HG03095 (cell line): ENCODE results near the gene PASK.
"Not testable (repeated sequence)": the region's sequence is repeated elsewhere in the genome, so short reads cannot be mapped to it uniquely, and the experiment has no call there.

Source experiments
- ATAC-seq: cut with Tn5 transposase; IDR thresholded peaks from one replicate; pipeline ENCODE4 v1.9.1; 2021; ENCODE audit warnings: moderate library complexity; ENCODE audit not compliant: unreplicated experiment

Gene PASK

DNA sequence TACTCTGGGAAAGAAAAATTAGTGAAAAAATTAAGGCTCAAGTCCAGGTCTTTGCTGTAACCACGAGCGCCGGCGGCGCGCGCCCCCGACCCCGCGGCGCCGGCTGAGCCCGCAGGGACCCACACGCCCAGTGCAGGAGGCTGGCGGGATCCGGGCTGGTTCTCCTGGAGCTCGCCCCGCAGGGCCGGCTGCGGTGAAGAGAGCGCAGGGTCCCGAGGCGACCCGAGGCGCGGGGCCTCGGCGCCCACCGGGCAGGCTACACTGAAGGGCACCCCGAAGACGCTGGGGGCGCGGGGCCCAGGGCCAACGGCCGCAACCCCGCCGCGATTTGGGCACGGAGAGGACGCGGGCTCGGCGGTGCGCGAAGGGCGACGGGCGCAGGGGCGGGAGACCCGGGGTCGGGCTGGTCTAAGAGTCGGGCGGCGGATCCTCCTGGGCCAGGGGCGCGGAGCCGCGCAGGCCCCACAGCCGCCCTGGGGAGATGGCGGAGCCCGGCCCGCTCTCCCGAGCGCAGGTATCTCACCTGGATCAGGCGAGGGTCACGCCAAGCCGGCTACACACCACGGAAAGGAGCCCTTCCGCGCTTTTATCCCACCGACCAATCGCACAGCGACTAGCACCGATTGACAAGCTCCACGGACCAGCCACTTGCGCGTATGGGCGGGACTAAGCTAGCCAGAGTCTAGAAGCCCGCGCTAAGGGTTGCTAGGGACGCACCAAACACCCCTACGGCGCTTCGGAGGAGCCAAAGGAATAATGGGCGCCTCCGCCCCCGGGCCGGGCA lies at the start of gene PASK:
Gene PASK, minus strand, starts transcription at position 582 of the 784 bp plus-strand sequence. CDS start 6,440 bp downstream, outside the sequence.
- peak; percentile 71 for ATAC-seq

DNA sequence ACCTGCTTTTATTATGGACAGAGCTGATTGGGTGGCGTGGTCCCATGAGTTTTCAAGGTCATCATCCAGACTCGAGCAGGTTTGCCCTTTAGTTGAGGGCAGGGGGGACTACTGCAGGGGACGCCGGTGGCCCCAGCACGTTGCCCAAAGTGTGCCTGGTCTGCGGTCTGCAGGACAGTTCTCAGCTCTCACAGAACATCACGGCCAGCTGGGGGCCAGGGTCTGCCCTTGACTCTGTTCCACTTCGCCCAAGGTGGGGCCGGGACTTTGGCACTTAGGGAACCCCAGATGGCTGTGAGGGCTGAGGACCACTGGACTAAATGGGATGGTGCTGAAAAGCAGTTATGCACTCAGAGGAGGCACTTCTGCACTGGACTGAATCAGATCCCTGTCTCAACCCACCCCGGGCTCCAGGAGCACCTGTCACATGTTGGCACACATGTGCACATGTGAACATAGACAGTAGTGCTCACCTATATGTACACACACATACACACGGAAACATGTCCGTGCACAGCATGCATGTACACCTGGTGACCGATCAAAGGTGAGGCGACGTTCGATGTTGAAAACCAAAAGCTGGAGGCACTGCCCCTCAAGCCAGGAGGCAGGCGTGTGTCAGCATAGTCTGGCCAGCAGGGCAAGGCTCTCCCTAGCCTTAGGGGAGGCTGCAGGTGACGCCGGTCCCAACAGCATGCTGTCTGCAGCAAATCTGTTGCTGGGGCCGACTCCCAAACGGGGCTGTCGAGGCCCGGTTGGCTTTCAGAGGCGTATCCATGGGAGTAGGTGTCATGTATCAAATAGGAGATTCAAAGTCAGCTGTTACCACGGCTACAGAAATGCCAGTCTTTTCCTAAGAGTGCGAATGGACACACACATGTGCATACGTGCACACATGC lies 49.4 kb upstream of the PASK start:
- ATAC-seq: no peak

DNA sequence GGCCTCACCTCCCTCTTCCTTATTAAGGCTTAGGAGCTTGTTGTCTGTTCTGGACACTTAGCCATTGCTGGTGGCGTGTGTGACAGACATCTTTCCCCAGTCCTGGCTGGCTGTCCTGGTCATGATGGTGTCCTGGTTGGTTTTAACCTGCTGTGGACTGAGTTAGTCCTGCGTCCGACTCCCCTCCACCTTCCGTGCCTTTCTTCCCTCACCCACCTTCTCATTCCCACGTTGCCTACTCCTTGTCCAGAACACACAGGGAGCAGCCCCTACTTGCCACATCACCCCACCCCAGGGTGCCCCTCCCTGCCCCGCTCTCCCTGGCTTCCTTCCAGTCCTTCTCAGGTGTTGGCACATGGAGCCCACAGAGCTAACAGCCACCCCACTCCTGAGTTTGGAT lies 48.7 kb upstream of the PASK start:
- no peak for ATAC-seq

DNA sequence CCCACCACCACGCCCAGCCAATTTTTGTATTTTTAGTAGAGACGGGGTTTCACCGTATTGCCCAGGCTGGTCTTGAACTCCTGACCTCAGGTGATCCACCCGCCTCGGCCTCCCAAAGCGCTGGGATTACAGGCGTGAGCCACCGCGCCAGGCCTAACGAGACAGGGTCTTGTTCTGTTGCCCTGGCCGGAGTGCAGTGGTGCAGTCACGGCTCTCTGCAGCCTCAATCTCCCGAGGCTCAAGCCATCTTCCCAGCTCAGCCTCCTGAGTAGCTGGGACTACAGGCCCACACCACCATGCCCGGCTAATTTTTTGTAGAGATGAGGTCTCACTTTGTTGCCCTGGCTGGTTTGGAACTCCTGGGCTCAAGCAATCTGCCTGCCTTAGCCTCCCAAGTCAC lies 48.0 kb upstream of the PASK start:
- ATAC-seq: not testable (repeated sequence)

DNA sequence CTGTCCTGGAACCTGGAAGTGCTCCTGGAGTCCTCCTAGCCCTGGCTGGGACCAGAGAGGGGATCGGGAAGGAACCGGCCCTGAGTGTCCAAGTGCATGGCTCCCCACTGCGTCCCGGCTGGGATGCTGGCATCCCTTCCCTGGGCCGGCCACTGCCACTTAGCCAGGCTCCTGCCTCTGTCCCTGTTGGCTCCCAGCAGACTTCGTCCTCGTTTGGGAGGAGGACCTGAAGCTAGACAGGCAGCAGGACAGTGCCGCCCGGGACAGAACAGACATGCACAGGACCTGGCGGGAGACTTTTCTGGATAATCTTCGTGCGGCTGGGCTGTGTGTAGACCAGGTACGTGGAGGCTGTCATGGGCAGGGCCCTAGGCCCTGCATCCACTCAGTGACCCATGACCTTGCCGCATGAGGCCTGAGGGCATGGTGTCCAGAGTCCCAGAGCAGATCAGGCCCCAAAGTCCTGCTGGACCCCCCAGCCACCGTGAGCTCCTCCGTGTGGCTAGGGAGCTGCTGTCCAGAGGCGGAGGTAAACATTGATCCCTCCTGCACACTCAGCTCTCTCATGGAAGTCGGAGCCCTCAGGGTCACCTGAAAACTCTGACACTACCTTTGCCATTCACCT lies 46.3 kb upstream of the PASK start:
- ATAC-seq: no peak

DNA sequence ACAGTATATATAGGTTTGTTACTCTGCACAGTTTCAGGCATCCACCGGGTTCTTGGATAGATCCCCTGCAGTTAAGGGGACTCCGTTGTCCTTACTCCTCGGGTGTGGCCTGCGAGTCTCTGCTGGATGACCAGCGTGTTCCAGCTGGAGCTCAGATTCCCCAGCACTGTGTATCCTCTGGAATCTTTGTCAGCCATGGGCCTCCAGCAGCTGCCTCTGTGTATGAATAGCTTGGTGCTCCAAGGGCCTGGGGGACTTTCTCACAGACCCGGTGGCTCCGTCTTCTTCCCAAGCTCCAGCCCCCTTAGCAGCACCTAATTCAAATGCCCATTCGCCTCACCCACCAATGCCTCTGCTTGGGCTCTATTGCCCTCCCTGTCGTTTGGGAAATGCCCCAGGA lies 45.5 kb upstream of the PASK start:
- ATAC-seq: no peak

DNA sequence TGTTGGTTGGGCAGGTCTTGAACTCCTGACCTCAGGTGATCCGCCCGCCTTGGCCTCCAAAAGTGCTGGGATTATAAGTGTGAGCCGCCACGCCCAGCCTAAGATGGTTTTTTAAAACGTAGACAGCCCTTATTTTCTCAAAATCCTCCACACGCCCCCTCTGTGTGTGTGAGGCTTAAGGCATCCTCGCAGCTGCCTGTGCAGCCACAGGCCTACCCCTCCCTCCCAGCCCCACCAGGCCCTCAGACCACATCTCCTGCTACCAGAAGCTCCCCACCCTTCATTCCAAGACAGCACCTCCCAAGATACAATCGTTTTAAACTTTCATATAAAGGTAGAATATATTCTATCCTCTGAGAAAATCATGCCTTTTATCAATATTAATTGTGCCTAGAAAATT lies 44.0 kb upstream of the PASK start:
- ATAC-seq: no peak

DNA sequence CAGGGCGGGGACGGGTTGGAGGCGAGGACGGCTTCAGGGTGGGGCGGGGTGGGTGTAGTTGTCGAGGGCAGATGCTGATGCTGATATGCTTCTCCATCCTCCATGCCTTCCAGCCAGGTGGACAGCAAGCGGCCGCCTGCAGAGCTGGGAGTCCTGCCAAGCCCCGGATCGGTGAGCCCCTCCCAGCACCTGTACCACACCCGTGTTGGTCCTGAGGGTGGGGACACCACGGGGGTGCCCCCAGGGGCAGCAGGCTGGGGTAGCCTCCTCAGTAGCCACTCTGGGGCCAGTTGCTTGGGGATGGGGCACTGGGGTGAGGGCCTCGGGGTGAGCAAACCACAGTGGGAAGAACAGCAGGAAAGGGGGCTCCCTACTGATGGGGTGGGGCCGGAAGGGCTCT lies 41.8 kb upstream of the PASK start:
- ATAC-seq: no peak

DNA sequence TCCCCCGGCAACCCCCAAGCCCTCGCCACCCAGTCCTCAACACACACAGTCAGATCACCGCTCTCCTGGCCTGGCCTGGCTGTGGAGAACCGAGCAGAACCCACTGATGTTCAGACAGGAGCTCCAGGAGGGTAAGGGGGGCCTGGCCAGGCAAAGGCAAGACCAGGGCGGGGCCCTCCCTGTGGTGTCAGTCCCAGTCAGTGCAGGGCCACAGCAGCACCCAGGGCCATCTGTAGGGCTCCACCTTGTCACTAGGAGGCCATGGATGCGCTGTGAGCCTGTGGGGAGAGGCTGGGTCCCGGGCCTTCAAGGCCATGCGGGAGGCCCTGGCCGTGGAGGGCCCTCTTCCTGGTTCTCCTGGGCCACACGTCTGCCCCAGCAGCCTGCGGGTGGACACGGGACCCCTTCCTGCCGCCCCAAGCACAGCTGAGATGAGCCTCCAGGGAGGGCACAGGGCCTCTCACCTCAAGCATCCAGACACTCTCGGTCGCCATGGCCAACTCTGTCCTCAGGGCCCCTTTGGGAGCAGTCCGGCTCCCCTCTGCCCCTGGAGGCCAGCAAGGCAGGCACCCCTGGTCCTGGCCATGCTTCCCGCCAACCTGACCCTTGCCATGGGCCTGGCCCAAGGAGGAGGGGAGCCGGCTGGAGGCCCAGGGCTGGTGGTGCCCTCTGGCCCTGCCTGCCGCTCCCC lies 41.2 kb upstream of the PASK start:
- ATAC-seq: no peak

DNA sequence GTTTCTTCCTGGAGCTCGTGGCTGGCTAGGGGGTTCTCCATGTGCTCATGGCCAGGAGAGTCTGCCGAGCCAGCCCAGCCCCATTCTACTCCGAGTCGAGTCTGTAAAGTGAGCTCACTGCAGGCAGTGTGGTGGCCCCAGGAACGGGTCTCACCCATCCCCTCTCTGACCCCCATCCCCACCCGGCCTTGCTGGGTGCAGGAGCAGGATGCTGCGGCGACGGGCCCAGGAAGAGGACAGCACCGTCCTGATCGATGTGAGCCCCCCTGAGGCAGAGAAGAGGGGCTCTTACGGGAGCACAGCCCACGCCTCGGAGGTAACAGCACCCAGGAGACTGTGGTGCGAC lies 40.6 kb upstream of the PASK start:
- ATAC-seq: no peak

DNA sequence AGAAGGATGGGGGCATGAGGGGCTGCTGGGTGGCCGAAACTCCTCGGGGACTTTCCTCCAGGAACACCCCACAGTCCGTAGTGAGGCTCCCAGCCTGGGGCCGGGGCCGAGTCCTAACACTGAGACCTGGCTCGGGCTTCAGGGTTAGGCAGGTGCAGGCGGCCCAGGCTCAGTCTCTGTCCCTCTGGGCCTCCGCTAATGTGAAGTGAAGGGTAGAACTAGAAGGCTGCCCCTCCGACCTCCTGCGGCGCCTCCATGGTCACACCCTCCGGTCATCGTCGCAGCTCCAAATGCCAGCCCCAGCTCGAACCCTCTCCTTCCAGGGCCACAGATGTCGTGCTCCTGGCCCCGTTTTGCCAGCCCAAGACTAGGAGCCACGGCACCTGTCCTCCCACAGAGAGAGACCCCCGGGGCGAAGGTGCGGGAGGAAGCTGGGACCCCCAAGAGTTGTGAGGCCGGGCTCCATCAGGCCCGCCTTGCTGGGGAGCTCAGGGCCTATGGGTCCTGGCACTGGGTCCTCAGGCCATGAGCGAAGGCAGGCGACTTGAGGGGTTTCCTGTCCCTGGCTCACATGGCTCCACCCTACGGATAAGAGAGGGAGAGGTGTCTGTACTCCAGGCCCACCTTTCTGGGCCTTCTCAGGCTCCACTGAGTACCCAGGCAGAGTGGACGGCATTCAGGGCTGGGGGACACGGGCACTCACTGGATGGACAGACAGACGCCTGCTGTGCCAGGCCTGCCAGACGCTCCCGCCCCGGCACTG lies 40.0 kb upstream of the PASK start:
- no peak for ATAC-seq

DNA sequence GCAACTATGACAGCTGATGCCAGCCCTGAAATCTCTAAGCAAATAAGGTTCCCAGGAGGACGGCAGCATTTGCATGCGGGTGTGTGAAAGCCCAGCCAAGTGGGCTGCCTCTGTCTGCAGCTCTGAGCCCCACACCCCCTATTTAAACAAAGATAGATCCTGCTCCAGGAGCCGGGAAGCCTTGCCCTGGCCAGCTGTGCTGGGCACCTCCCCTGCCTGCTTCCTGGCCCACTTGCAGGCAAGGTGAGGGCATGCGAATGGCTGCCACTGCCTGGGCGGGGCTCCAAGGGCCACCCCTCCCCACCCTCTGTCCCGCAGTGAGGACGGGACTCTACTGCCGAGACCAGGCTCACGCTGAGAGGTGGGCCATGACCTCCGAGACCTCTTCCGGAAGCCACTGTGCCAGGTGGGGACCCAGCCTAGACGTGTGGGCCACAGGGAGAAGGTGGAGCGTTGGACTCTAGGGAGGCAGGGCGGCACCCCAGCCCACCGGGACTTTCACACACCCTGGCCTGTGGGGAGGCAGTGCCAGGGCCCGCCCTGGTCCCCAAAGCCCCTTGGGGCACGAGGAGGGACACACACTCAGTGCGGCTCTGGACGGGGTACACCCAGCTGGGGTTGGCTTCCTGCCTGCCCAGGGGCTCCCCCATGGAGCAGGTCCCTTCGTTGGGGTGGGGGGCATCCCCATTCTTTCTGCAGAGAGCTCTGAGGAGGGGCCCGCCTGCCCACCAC lies 39.3 kb upstream of the PASK start, which contains the start of gene ANO7:
Gene ANO7, plus strand, starts transcription at position 317 of the 732 bp plus-strand sequence. CDS start 1,387 bp downstream, outside the sequence.
- no peak for ATAC-seq

DNA sequence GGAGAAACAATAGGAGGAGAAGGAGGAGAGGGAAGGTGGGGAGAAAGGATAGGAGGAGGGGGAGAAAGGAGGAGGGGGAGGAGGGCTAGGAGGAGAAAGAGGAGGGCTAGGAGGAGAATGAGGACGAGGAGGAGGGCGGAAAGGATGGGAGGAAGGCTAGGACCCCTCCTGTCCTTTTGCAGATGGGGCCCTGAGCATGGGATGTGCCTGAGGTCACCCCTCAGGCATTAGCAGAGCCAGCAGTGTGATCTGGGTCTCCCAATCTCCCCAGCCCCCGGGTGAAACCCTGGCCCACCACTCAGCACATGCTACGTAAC lies 38.6 kb upstream of the PASK start:
- no peak for ATAC-seq

DNA sequence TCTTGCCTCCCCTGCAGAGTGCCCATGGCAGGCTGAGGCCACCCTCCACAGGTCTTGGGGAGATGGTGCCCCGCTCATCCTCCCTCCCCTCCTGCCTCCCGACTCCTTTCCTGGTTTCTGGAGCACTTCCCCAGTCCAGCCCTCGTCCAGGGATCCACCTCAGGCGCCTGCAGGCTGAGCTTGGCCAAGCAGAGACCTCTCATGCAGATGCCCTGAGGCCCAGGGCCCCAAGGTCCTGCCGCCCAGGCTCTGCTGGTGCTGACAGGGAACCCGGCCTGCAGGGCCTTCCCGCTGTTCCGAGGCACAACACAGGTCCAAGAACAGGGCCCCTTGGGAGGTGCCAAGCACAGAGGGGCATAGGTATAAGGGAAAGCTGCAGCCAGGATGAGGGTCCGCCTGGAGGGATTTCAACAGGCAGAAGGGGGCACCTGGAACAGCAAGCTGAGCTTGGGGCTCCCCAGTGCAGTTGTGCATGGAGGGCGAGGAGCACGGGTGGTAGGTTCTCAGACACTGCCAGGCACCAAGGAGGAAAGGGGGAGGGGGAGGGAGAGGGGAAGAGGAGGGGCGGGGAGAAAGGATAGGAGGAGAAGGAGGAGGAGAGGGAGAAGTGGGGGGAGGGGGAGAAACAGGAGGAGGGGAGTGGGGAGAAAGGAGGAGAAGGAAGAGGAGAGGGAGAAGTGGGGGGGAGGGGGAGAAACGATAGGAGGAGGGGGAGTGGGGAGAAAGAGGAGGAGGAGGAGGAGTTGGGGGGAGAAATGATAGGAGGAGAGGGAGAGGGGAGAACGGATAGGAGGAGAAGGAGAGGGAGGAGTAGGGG lies 38.0 kb upstream of the PASK start:
- no peak for ATAC-seq

DNA sequence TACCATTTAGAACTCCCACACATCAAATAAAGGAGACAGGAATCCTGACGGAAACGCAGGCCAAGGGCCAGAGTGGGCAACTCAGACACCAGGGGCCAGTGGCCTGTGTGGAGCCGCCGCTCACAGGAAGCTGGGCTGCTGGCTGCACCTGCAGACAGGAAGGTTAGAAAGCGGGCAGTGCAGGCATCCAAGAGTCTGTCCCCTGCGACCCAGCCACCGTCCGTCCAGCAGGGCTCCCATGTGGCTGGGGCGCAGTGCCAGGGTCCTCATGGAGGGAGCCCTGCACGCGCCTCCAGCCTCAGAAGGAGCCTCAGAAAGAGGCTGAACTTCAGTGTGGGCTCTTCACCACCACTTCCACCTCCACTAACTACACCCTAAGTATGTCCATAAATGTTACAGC lies 36.7 kb upstream of the PASK start:
- no peak for ATAC-seq

DNA sequence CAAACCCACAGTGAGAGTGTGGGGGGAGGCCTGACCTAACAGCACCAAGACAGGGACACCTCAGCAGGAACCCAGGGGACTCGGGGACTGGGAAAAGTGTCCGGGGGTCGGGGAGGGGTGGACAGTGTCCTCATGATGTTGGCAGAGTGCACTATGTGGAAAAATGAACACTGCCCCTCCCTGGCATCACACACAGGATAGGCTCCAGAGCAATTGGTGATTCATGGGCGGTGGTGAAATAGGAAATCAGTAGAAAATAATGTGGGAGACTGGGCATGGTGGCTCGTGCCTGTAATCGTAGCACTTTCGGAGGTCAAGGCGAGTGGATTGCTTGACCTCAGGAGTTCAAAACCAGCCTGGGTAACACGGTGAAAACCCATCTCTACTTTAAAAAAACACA lies 35.6 kb upstream of the PASK start:
- ATAC-seq: no peak

DNA sequence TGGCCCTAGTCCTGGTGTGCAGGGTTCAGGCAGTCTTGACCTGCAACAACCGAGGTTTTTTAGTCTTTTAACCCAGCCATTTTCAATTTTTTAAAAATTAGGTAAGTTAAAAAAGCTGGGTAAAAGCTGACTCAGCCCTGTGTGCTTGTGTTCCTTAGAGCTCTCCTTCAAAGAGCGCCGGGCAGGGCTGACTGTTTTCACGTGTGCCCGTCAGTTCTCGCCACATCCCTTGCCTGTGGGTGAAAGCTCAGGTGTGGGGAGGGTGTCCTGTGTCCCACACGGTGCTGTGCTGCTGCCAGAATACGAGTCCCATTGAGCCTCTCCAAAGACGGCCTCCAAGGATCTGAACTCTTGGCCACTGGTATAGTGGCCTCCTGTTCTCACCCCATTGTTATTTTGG lies 33.9 kb upstream of the PASK start:
- no peak for ATAC-seq

DNA sequence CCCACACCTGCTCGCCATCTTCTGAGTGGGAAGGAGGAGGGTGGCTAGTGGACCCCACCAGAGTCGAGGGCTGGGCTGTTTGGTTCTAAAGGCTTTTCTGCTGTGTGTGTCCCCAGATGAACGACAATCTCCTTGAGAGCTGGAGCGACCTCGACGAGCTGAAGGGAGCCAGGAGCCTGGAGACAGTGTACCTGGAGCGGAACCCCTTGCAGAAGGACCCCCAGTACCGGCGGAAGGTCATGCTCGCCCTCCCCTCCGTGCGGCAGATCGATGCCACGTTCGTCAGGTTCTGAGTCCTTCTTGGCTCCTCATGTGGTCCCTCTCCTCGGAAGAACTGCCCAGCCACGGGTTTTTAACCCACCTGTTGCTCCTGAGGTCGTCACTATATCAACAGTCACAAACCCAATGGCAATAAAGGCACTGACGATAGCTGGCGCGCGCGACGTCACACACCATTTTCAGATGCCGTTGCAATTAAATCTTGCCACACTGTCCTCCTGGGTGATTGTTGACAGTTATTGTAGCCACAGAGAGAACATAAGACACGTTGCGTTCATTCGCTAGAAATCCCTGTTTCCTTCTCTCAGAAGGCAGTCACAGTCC lies 33.4 kb upstream of the PASK start:
- ATAC-seq: no peak

DNA sequence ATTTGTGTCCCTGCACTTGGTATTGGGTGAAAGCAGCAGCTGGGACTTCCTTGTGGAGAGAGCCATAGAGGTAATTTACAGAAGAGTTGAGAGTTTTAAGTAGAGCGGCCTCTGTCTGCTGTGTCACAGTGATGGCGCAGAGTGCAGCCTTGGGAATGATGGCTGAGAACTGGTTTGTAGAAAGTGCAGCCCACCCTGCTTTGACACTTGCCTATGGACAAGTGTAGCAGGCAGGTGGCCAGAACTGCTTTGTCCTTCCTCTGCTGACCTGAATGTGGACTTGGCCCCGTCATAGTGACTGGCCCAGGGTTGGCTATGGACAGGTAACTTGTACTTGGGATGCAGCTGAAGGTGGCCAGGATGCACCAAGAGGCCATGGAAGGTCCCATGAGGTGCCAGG lies 32.9 kb upstream of the PASK start:
- no peak for ATAC-seq
